Keratinocyte (primary cell): ENCODE data around the gene ZNF460. TPM values are rescaled to one million over a fixed set of nuclear protein-coding genes. Genes with fewer than 3 reads are reported as not detected.
A peak's percentile ranks its signal among the peaks of the same experiment; 100 is the strongest.

ENCODE experiments used
- DNase-seq: peaks from one replicate; pipeline ENCODE4 v3.0.0-alpha.2; 2011; ENCODE audit warnings: low read depth, missing footprints, low spot score
- FAIRE-seq: peaks from 2 replicates; lab custom pipeline; 2011; peaks lifted over from hg19 to GRCh38; lab: Jason Lieb, UNC
- H2AFZ ChIP-seq: 2 replicates; pipeline ENCODE4 v1.6.0; 2012; ENCODE audit warnings: low read length, control low read depth, inconsistent platforms; ENCODE audit not compliant: control insufficient read depth
- H3K27ac ChIP-seq: 2 replicates; pipeline ENCODE4 v1.5.1; 2011; ENCODE audit warnings: low read length; ENCODE audit not compliant: control insufficient read depth, insufficient read depth
- H3K27me3 ChIP-seq: 3 replicates; pipeline ENCODE4 v1.6.0; 2011; ENCODE audit warnings: low read length; ENCODE audit not compliant: control insufficient read depth, insufficient read depth; ENCODE audit errors: extremely low read depth
- H3K36me3 ChIP-seq, 2 experiments: 2 replicates in 1 of 2; 3 replicates in 1 of 2; pipeline ENCODE4 v1.5.1; 2011; ENCODE audit warnings: low read length in 2 of 2, mild to moderate bottlenecking in 1 of 2; ENCODE audit not compliant: control insufficient read depth in 2 of 2, insufficient read depth in 2 of 2; ENCODE audit errors: extremely low read depth in 1 of 2
- H3K4me1 ChIP-seq: 3 replicates; pipeline ENCODE4 v1.5.1; 2011; ENCODE audit warnings: low read length; ENCODE audit not compliant: control insufficient read depth, insufficient read depth; ENCODE audit errors: extremely low read depth
- H3K4me2 ChIP-seq: 3 replicates; pipeline ENCODE4 v1.6.0; 2011; ENCODE audit warnings: low read depth, low read length; ENCODE audit not compliant: control insufficient read depth, insufficient read depth; ENCODE audit errors: extremely low read depth
- H3K4me3 ChIP-seq, 3 experiments: fragments of 200-600 bp in 1 of 3; sonication (generic) in 1 of 3; 2 replicates in 2 of 3; 3 replicates in 1 of 3; pipeline ENCODE4 v1.5.1; 2011 to 2016; ENCODE audit warnings: low read length in 3 of 3, mild to moderate bottlenecking in 3 of 3, control low read depth in 2 of 3, inconsistent platforms in 1 of 3, low read depth in 1 of 3, mixed read lengths in 1 of 3, mixed run types in 1 of 3, moderate library complexity in 1 of 3; ENCODE audit not compliant: control insufficient read depth in 2 of 3, insufficient read depth in 2 of 3; ENCODE audit errors: extremely low read depth in 1 of 3
- H3K79me2 ChIP-seq: 2 replicates; pipeline ENCODE4 v1.6.0; 2012; ENCODE audit warnings: low read length; ENCODE audit not compliant: control insufficient read depth, insufficient read depth
- H3K9ac ChIP-seq: 3 replicates; pipeline ENCODE4 v1.6.0; 2011; ENCODE audit warnings: low read length; ENCODE audit not compliant: control insufficient read depth, insufficient read depth; ENCODE audit errors: extremely low read depth
- H3K9me1 ChIP-seq: 3 replicates; pipeline ENCODE4 v1.6.0; 2011; ENCODE audit warnings: low read length; ENCODE audit not compliant: control insufficient read depth, insufficient read depth; ENCODE audit errors: extremely low read depth
- H3K9me3 ChIP-seq: 2 replicates; pipeline ENCODE4 v1.5.1; 2012; ENCODE audit warnings: low read depth, low read length; ENCODE audit not compliant: control insufficient read depth
- H4K20me1 ChIP-seq: 3 replicates; pipeline ENCODE4 v1.6.0; 2011; ENCODE audit warnings: low read length; ENCODE audit not compliant: control insufficient read depth, insufficient read depth; ENCODE audit errors: extremely low read depth
- CTCF ChIP-seq, 3 experiments: IDR thresholded peaks in 1 of 3; conservative IDR thresholded peaks in 1 of 3; optimal IDR thresholded peaks in 1 of 3; 2 replicates in 2 of 3; 3 replicates in 1 of 3; pipeline versions ENCODE3 to v1.5.1; 2011; ENCODE audit warnings: low read length in 3 of 3, mild to moderate bottlenecking in 3 of 3, moderate library complexity in 2 of 3, control low read depth in 1 of 3, inconsistent platforms in 1 of 3; ENCODE audit not compliant: insufficient read depth in 2 of 3; ENCODE audit errors: extremely low read depth in 1 of 3
- EZH2 ChIP-seq: IDR thresholded peaks from one replicate; pipeline ENCODE4 v1.6.1; 2012; ENCODE audit warnings: inconsistent platforms, mild to moderate bottlenecking, low read length, moderate library complexity
- dilution Hi-C: fragments of 300-500 bp; cut with MboI; formaldehyde crosslinking; loops from one replicate; pipeline ENCODE4 v1.7.0; 2020; ENCODE audit warnings: low sequenced_read_pairs; ENCODE audit not compliant: extremely low pct_ligation_motif_present
- polyA plus RNA-seq, 5 experiments: library from polyadenylated mRNA; depleted of rRNA in 3 of 5; stranded (reverse) in 3 of 5; stranded (forward) in 1 of 5; unstranded in 1 of 5; fragments of >200 nt; gene quantifications; 1 replicate in 1 of 5; 2 replicates in 3 of 5; 3 replicates in 1 of 5; pipeline versions ENCODE4 v1.2.1 to v1.2.3, GENCODE V29; 2011 to 2012; ENCODE audit warnings: missing spikeins in 2 of 5, low read depth in 1 of 5, low replicate concordance in 1 of 5

The ZNF460 gene
- polyA plus RNA-seq, 1 donor (not counting 4 experiments of a cell fraction or from before 2014, with no cell fraction given): 10.3 TPM

GRCh38 chr19:57233207-57233606 is 47.1 kb upstream of the ZNF460 start:
- Histone ChIP-seq H3K4me1 (no peaks in the 10 kb centered on the region), H3K4me3 (no peak overlapping the region), H4K20me1 (no peaks in the 10 kb centered on the region), H3K4me2 (no peak overlapping the region), H3K79me2 (no peaks in the 10 kb centered on the region), H3K9me3 (no peaks in the 10 kb centered on the region), H2AFZ (no peak overlapping the region), H3K9me1 (no peaks in the 10 kb centered on the region), H3K27me3 (no peaks in the 10 kb centered on the region), H3K9ac (no peak overlapping the region), H3K27ac (no peak overlapping the region), H3K36me3 (no peaks in the 10 kb centered on the region)
- no peak for DNase-seq
- dilution Hi-C loops: no loop called here
- TF ChIP-seq EZH2 (no peak), CTCF (optimal IDR thresholded peaks at IDR 0.05 in 1 of 3, IDR thresholded peaks at IDR 0.05 in 1 of 3, conservative IDR thresholded peaks at IDR 0.05 in 1 of 3; ENCODE audit: extremely low read depth in 1 of 3, insufficient read depth in 2 of 3, low read length in 3 of 3) (no peak)
- FAIRE-seq: no peak

GRCh38 chr19:57239982-57240310 is 40.3 kb upstream of the ZNF460 start:
- dilution Hi-C loops: no loop called here
- H2AFZ ChIP-seq: peak overlapping the region; percentile 99
- peak overlapping the region; percentile 98 for H3K9ac ChIP-seq
- peaks cover 4 to 6% of the 10 kb centered on the region in 2 experiments for H3K36me3 ChIP-seq
- H3K27ac ChIP-seq: peak overlapping the region; percentile 95
- FAIRE-seq: no peak
- H3K9me3 ChIP-seq: no peaks in the 10 kb centered on the region
- H3K4me3 ChIP-seq: peak overlapping the region; percentile 90 to 98 (median 96)
- H3K79me2 ChIP-seq: peaks cover 34% of the 10 kb centered on the region
- TF ChIP-seq EZH2: no peak
- no peak for TF ChIP-seq CTCF (optimal IDR thresholded peaks at IDR 0.05 in 1 of 3, IDR thresholded peaks at IDR 0.05 in 1 of 3, conservative IDR thresholded peaks at IDR 0.05 in 1 of 3; ENCODE audit: extremely low read depth in 1 of 3, insufficient read depth in 2 of 3, low read length in 3 of 3)
- peaks cover 10% of the 10 kb centered on the region for H3K4me1 ChIP-seq
- DNase-seq: no peak
- H3K27me3 ChIP-seq: no peaks in the 10 kb centered on the region
- no peaks in the 10 kb centered on the region for H4K20me1 ChIP-seq
- peak overlapping the region; percentile 99 for H3K4me2 ChIP-seq
- H3K9me1 ChIP-seq: no peaks in the 10 kb centered on the region
